H1 (cell line): ENCODE data around the gene GRIP2. TPM values are rescaled to one million over a fixed set of nuclear protein-coding genes. Genes with fewer than 3 reads are reported as not detected.

ENCODE experiments used
- CTCF ChIA-PET: fragments of 300-600 bp; sonication (Branson Sonifier 250); formaldehyde crosslinking; loops from one replicate; lab custom pipeline; 2021; ENCODE audit not compliant: partially characterized antibody; lab: Charles Lee
- POLR2A ChIA-PET: fragments of 300-600 bp; sonication (Branson Sonifier 250); formaldehyde crosslinking; loops from one replicate; lab custom pipeline; 2021; ENCODE audit warnings: inconsistent platforms; ENCODE audit not compliant: partially characterized antibody; lab: Charles Lee
- DNase-seq, 2 experiments: peaks; one replicate each; pipeline versions ENCODE4 v3.0.0 to v3.0.0-alpha.2; 2010 to 2022; ENCODE audit warnings: low spot score in 2 of 2, low read depth in 1 of 2, mixed read lengths in 1 of 2
- FAIRE-seq: peaks from 2 replicates; lab custom pipeline; 2011; peaks lifted over from hg19 to GRCh38; lab: Jason Lieb, UNC
- H2AFZ ChIP-seq: 2 replicates; pipeline ENCODE4 v1.8.1; 2012; ENCODE audit warnings: low read length, inconsistent platforms
- H2AK5ac ChIP-seq: 2 replicates; pipeline ENCODE4 v1.6.1; 2013; ENCODE audit warnings: low read depth, low read length
- H2BK120ac ChIP-seq: replicated peaks from 2 replicates; pipeline ENCODE3; 2013; ENCODE audit warnings: low read depth, low read length, inconsistent platforms
- H2BK12ac ChIP-seq: 2 replicates; pipeline ENCODE4 v1.6.1; 2013; ENCODE audit warnings: low read depth, low read length
- H2BK15ac ChIP-seq: 2 replicates; pipeline ENCODE4 v1.6.1; 2013; ENCODE audit warnings: low read length
- H2BK20ac ChIP-seq: 2 replicates; pipeline ENCODE4 v1.6.1; 2013; ENCODE audit warnings: low read length
- H2BK5ac ChIP-seq: 2 replicates; pipeline ENCODE4 v1.6.1; 2013; ENCODE audit warnings: low read depth, low read length
- H3K14ac ChIP-seq: 2 replicates; pipeline ENCODE4 v1.6.1; 2013; ENCODE audit warnings: inconsistent platforms; ENCODE audit not compliant: insufficient read length
- H3K18ac ChIP-seq: 2 replicates; pipeline ENCODE4 v1.6.1; 2013; ENCODE audit warnings: low read length; ENCODE audit errors: extremely low read depth
- H3K23ac ChIP-seq: 2 replicates; pipeline ENCODE4 v1.6.1; 2013; ENCODE audit warnings: inconsistent platforms; ENCODE audit not compliant: insufficient read length
- H3K23me2 ChIP-seq: 2 replicates; pipeline ENCODE4 v1.6.1; 2013; ENCODE audit warnings: low read depth, low read length
- H3K27ac ChIP-seq: 2 replicates; pipeline ENCODE4 v1.6.1; 2011; ENCODE audit warnings: low read depth, low read length, inconsistent platforms
- H3K27me3 ChIP-seq, 4 experiments: replicated peaks in 1 of 4; 1 replicate in 1 of 4; 2 replicates in 3 of 4; pipeline versions ENCODE4 v1.6.1 to v1.8.1; 2011 to 2013; ENCODE audit warnings: low read length in 3 of 4, mild to moderate bottlenecking in 3 of 4, inconsistent platforms in 2 of 4, mixed read lengths in 2 of 4, moderate library complexity in 1 of 4; ENCODE audit not compliant: control insufficient read depth in 3 of 4, insufficient read depth in 3 of 4; ENCODE audit errors: extremely low read depth in 1 of 4
- H3K36me3 ChIP-seq, 4 experiments: 2 replicates each; pipeline versions ENCODE4 v1.6.1 to v1.8.1; 2011 to 2013; ENCODE audit warnings: mild to moderate bottlenecking in 4 of 4, low read length in 3 of 4, moderate library complexity in 2 of 4, control low read depth in 1 of 4, inconsistent platforms in 1 of 4; ENCODE audit not compliant: insufficient read depth in 4 of 4, control insufficient read depth in 2 of 4
- H3K4ac ChIP-seq: replicated peaks from 2 replicates; pipeline ENCODE3; 2013; ENCODE audit warnings: low read length, low read depth, mixed read lengths, inconsistent platforms; ENCODE audit not compliant: insufficient read length
- H3K4me1 ChIP-seq, 4 experiments: replicated peaks in 1 of 4; 1 replicate in 1 of 4; 2 replicates in 3 of 4; pipeline versions ENCODE4 v1.6.1 to v1.8.1; 2011 to 2013; ENCODE audit warnings: low read length in 3 of 4, inconsistent platforms in 2 of 4, mixed read lengths in 1 of 4; ENCODE audit not compliant: insufficient read depth in 4 of 4, control insufficient read depth in 3 of 4
- H3K4me2 ChIP-seq, 2 experiments: 2 replicates each; pipeline versions ENCODE4 v1.6.1 to v1.8.1; 2011 to 2013; ENCODE audit warnings: low read depth in 2 of 2, low read length in 2 of 2, control low read depth in 1 of 2, inconsistent platforms in 1 of 2, mild to moderate bottlenecking in 1 of 2; ENCODE audit not compliant: insufficient read depth in 1 of 2
- H3K4me3 ChIP-seq, 4 experiments: fragments of 200-600, 300-600 bp in 1 of 4; sonication (generic), shearing (Covaris generic), sonication (Bioruptor Twin) in 1 of 4; 2 replicates each; pipeline versions ENCODE4 v1.5.1 to v1.8.1; 2011 to 2016; ENCODE audit warnings: low read length in 4 of 4, low read depth in 3 of 4, control low read depth in 2 of 4, inconsistent platforms in 2 of 4, mild to moderate bottlenecking in 2 of 4, mixed read lengths in 1 of 4, moderate library complexity in 1 of 4; ENCODE audit not compliant: insufficient read depth in 2 of 4; ENCODE audit errors: extremely low read depth in 1 of 4
- H3K56ac ChIP-seq: replicated peaks from 2 replicates; pipeline ENCODE3; 2013; ENCODE audit warnings: low read depth, mild to moderate bottlenecking, mixed read lengths, low read length, inconsistent platforms; ENCODE audit not compliant: insufficient read length
- H3K79me1 ChIP-seq: 2 replicates; pipeline ENCODE4 v1.6.1; 2013; ENCODE audit warnings: low read depth, low read length, control low read depth
- H3K79me2 ChIP-seq, 2 experiments: 2 replicates each; pipeline versions ENCODE4 v1.6.1 to v1.8.1; 2012 to 2013; ENCODE audit warnings: low read length in 2 of 2, mild to moderate bottlenecking in 2 of 2, inconsistent platforms in 1 of 2; ENCODE audit not compliant: insufficient read depth in 2 of 2, control insufficient read depth in 1 of 2
- H3K9ac ChIP-seq, 4 experiments: replicated peaks in 1 of 4; 1 replicate in 1 of 4; 2 replicates in 3 of 4; pipeline versions ENCODE4 v1.6.1 to v1.8.1; 2011 to 2013; ENCODE audit warnings: low read depth in 3 of 4, low read length in 3 of 4, control low read depth in 2 of 4, mild to moderate bottlenecking in 2 of 4, moderate library complexity in 2 of 4, inconsistent platforms in 1 of 4; ENCODE audit errors: extremely low read depth in 1 of 4
- H3K9me3 ChIP-seq, 2 experiments: 2 replicates each; pipeline versions ENCODE4 v1.6.1 to v1.8.1; 2012 to 2013; ENCODE audit warnings: mild to moderate bottlenecking in 2 of 2, moderate library complexity in 2 of 2, control low read depth in 1 of 2, inconsistent platforms in 1 of 2, low read depth in 1 of 2, low read length in 1 of 2, mixed read lengths in 1 of 2; ENCODE audit not compliant: insufficient read depth in 2 of 2
- H4K20me1 ChIP-seq, 2 experiments: replicated peaks in 1 of 2; 2 replicates each; pipeline versions ENCODE3 to v1.8.1; 2011 to 2013; ENCODE audit warnings: inconsistent platforms in 2 of 2, low read length in 2 of 2, mild to moderate bottlenecking in 1 of 2; ENCODE audit not compliant: insufficient read depth in 2 of 2, control insufficient read depth in 1 of 2
- H4K5ac ChIP-seq: 2 replicates; pipeline ENCODE4 v1.6.1; 2013; ENCODE audit warnings: low read length, low read depth, mixed read lengths, inconsistent platforms; ENCODE audit not compliant: insufficient read length
- H4K8ac ChIP-seq: 2 replicates; pipeline ENCODE4 v1.8.0; 2013; ENCODE audit warnings: mild to moderate bottlenecking, moderate library complexity, low read length, inconsistent platforms; ENCODE audit not compliant: insufficient read depth; ENCODE audit errors: extremely low read depth
- H4K91ac ChIP-seq: replicated peaks from 2 replicates; pipeline ENCODE3; 2013; ENCODE audit warnings: low read length, mixed read lengths, inconsistent platforms; ENCODE audit not compliant: insufficient read length
- CBX5 ChIP-seq: fragments of 300-800, 300-1000 bp; sonication (generic); IDR thresholded peaks from 2 replicates; pipeline ENCODE4 v1.7.1; 2016; ENCODE audit warnings: antibody characterized with exemption, low read length, low read depth
- CREB1 ChIP-seq: IDR thresholded peaks from 2 replicates; pipeline ENCODE4 v1.6.1; 2012; ENCODE audit warnings: inconsistent platforms
- EZH2 ChIP-seq: fragments of 200-600 bp; sonication (generic); IDR thresholded peaks from 2 replicates; pipeline ENCODE4 v1.7.1; 2012; ENCODE audit warnings: low read depth, mild to moderate bottlenecking, moderate library complexity, low read length, inconsistent platforms; ENCODE audit not compliant: severe bottlenecking
- KDM5A ChIP-seq: fragments of 200-600 bp; IDR thresholded peaks from 2 replicates; pipeline ENCODE4 v1.7.1; 2012; ENCODE audit warnings: mild to moderate bottlenecking, low read length, inconsistent platforms, mixed read lengths
- RBBP5 ChIP-seq: IDR thresholded peaks from 2 replicates; pipeline ENCODE4 v1.7.1; 2012; ENCODE audit warnings: low read depth, mild to moderate bottlenecking, inconsistent platforms, low read length, moderate library complexity, borderline replicate concordance
- SP4 ChIP-seq: IDR thresholded peaks from 2 replicates; pipeline ENCODE4 v1.6.1; 2012; ENCODE audit warnings: low read length, inconsistent platforms
- TAF7 ChIP-seq: optimal IDR thresholded peaks from 2 replicates; pipeline ENCODE3; 2011; ENCODE audit warnings: low read depth, mild to moderate bottlenecking, inconsistent platforms, low read length, moderate library complexity, borderline replicate concordance
- TBP ChIP-seq: IDR thresholded peaks from 2 replicates; pipeline ENCODE4 v1.6.1; 2011; ENCODE audit warnings: low read depth, low read length, improper control_type of control experiment
- TEAD4 ChIP-seq: IDR thresholded peaks from 2 replicates; pipeline ENCODE4 v1.6.1; 2012; ENCODE audit warnings: low read depth, low read length, inconsistent platforms, mixed read lengths
- WGBS, 2 experiments: shearing (Covaris generic) in 1 of 2; methylation state at CpG; one replicate each; pipeline versions ENCODE4 v1.1.6 to v1.1.7; 2013 to 2015; ENCODE audit warnings: low lambda C conversion rate in 2 of 2, mixed read lengths in 2 of 2, inconsistent platforms in 1 of 2, low coverage in 1 of 2, missing lambda C conversion rate in 1 of 2; ENCODE audit not compliant: insufficient replicate concordance in 2 of 2, insufficient coverage in 1 of 2, insufficient read length in 1 of 2; ENCODE audit errors: extremely low coverage in 1 of 2, missing lambda C conversion rate in 1 of 2; 5-methylcytosine and 5-hydroxymethylcytosine counted together
- polyA plus RNA-seq, 7 experiments: library from polyadenylated mRNA; depleted of rRNA in 3 of 7; stranded (reverse) in 5 of 7; unstranded in 2 of 7; fragments of >200 nt in 5 of 7; fragments of 200-250 nt in 2 of 7; gene quantifications; 1 replicate in 5 of 7; 2 replicates in 1 of 7; 4 replicates in 1 of 7; pipeline versions ENCODE4 v1.2.1 to v1.2.3, GENCODE V29; 2011 to 2013; ENCODE audit warnings: missing spikeins in 2 of 7, mixed read lengths in 2 of 7
- total RNA-seq: library from RNA; stranded (reverse); fragmentation: NEBNext Ultra II Directional; extraction: Animal tissue kit (Norgen Biotek cat#: 25700); gene quantifications from 2 replicates; pipeline ENCODE4 v1.2.1, GENCODE V29; 2021
- TF ChIP-seq, protein P1 (sequence below): IDR thresholded peaks from 2 replicates; pipeline ENCODE4 v1.6.1; 2011; ENCODE audit warnings: low read length, improper control_type of control experiment

GRIP2 gene
- total and polyA plus RNA-seq, 2 of the 8 experiments (the other 6 are each of a cell fraction or from before 2014, with no cell fraction given): 2.5 to 6.4 TPM

DNA sequence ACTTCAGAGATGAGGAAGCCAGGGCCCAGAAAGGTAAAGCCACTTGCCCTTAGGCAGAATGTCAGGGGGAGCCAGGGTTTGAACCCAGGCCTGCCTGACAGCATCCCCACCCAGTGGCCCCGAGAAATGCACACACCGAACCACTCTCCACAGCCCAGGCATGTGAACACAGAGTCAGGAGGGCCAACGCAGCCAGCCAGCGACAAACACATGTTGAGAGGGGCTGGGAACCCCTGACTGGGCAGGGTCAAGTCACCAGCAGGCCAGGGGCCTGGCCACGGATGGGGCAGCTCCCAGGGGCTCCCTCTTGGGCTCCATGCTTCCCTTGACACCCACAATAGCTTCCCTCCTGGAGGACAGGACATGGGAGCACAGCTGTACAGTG, 5.1 kb upstream of the GRIP2 start:
- no peak overlapping the region for H4K8ac ChIP-seq
- DNase-seq (no peak), FAIRE-seq (no peak)
- H3K18ac ChIP-seq: no peak overlapping the region
- H3K4me1 ChIP-seq: 0 out of 7 replicates have a peak, but pooled peaks cover 0 to 3% (median under 1%) of the 10 kb centered on the region in 4 experiments
- no peak overlapping the region for H3K14ac ChIP-seq
- no peaks in the 10 kb centered on the region for H3K79me2 ChIP-seq
- H3K4me2 ChIP-seq: no peak overlapping the region
- no peak overlapping the region for H4K5ac ChIP-seq
- H2BK120ac ChIP-seq: no peak overlapping the region
- H3K23ac ChIP-seq: no peak overlapping the region
- no peaks in the 10 kb centered on the region for H3K27me3 ChIP-seq
- no peak overlapping the region for H4K91ac ChIP-seq
- peaks cover 0 to 3% of the 10 kb centered on the region in 2 experiments for H4K20me1 ChIP-seq
- H3K9ac ChIP-seq: no peak overlapping the region
- H2AFZ ChIP-seq: no peak overlapping the region
- no peaks in the 10 kb centered on the region for H3K9me3 ChIP-seq
- H3K4me3 ChIP-seq: no peak overlapping the region
- H3K27ac ChIP-seq: no peak overlapping the region
- 91% methylated on average over 5 of the region's 5 CpGs; no CpG with 5 or more reads in 1 of the 2 experiments for WGBS, 2 experiments
- CTCF ChIA-PET: interaction anchor here (1.3 to 13.1 kb wide), 9 partner anchors 10 to 284 kb away, joined by 3 to 280 read pairs (median 54); partner anchors contain the start of gene GRIP2
- H3K4ac ChIP-seq: no peak overlapping the region
- no peaks in the 10 kb centered on the region for H3K23me2 ChIP-seq
- POLR2A ChIA-PET: no interaction called here
- H2BK15ac ChIP-seq: no peak overlapping the region
- H2BK20ac ChIP-seq: no peak overlapping the region
- no peaks in the 10 kb centered on the region for H3K36me3 ChIP-seq
- no peak overlapping the region for H2AK5ac ChIP-seq
- H2BK5ac ChIP-seq: no peak overlapping the region
- H3K56ac ChIP-seq: no peak overlapping the region
- no peaks in the 10 kb centered on the region for H3K79me1 ChIP-seq
- H2BK12ac ChIP-seq: no peak overlapping the region
- TF ChIP-seq CREB1 (no peak), KDM5A (no peak), EZH2 (no peak), RBBP5 (no peak), TAF7 (no peak), CBX5 (no peak), TBP (no peak), SP4 (no peak), TEAD4 (no peak)
- TF ChIP-seq, protein P1, sequence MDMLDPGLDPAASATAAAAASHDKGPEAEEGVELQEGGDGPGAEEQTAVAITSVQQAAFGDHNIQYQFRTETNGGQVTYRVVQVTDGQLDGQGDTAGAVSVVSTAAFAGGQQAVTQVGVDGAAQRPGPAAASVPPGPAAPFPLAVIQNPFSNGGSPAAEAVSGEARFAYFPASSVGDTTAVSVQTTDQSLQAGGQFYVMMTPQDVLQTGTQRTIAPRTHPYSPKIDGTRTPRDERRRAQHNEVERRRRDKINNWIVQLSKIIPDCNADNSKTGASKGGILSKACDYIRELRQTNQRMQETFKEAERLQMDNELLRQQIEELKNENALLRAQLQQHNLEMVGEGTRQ: no peak
